DMS53 (cell line): ENCODE results near the gene MYCN.
A peak's percentile ranks its signal among the peaks of the same experiment; 100 is the strongest.
"Not testable (repeated sequence)": the region's sequence is repeated elsewhere in the genome, so short reads cannot be mapped to it uniquely, and the experiment has no call there.

Experiments used
- DNase-seq: peaks from one replicate; lab custom pipeline; 2025; lab: John Stamatoyannopoulos, UW

The MYCN gene

GRCh38 chr2:15943378-15944280 lies 3.3 kb downstream of the MYCN start:
- DNase-seq: peak; percentile 40

- no peak for DNase-seq
These were observed 4.1 kb downstream of the MYCN start for GRCh38 chr2:15944325-15945017.

GRCh38 chr2:15945909-15946705 lies 5.8 kb downstream of the MYCN start:
- peak; percentile 11 for DNase-seq

- DNase-seq: no peak
These were observed 6.6 kb downstream of the MYCN start for GRCh38 chr2:15946983-15947382.

GRCh38 chr2:15947431-15947830 lies 7.1 kb downstream of the MYCN start:
- DNase-seq: no peak

- DNase-seq: no peak
These were observed 8.3 kb downstream of the MYCN start for GRCh38 chr2:15948704-15948957.

GRCh38 chr2:15949126-15949525 lies 8.8 kb downstream of the MYCN start:
- no peak for DNase-seq

GRCh38 chr2:15949551-15949950 lies 9.2 kb downstream of the MYCN start:
- no peak for DNase-seq

- DNase-seq: no peak
These were observed 10.0 kb downstream of the MYCN start for GRCh38 chr2:15950088-15950952.

- not testable (repeated sequence) for DNase-seq
These were observed 11.6 kb downstream of the MYCN start for GRCh38 chr2:15951936-15952335.

- DNase-seq: no peak
These were observed 12.2 kb downstream of the MYCN start for GRCh38 chr2:15952451-15953146.

GRCh38 chr2:15953147-15953630 lies 12.8 kb downstream of the MYCN start:
- DNase-seq: no peak

- DNase-seq: no peak
These were observed 13.7 kb downstream of the MYCN start for GRCh38 chr2:15953891-15954680.

GRCh38 chr2:15954761-15955160 lies 14.4 kb downstream of the MYCN start:
- no peak for DNase-seq

- DNase-seq: peak; percentile 19
These were observed 15.1 kb downstream of the MYCN start for GRCh38 chr2:15955232-15955988.

- DNase-seq: no peak
These were observed 15.9 kb downstream of the MYCN start for GRCh38 chr2:15956230-15956629.

GRCh38 chr2:15956751-15957736 lies 16.7 kb downstream of the MYCN start:
- DNase-seq: no peak
